Activated CD4-positive, alpha-beta T cell treated with anti-CD3 and anti-CD28 coated beads for 1 hour (primary cell): ENCODE measurements around the gene TOP2B.

ENCODE experiments used
- DNase-seq: peaks from one replicate; pipeline ENCODE4 v3.0.0-alpha.2; 2020

TOP2B gene

GRCh38 chr3:25581823-25582222 is 82.9 kb downstream of the TOP2B start:
- no peak for DNase-seq

- no peak for DNase-seq
Measured at GRCh38 chr3:25581335-25581734, 83.4 kb downstream of the TOP2B start.

- DNase-seq = no peak
Measured at GRCh38 chr3:25580534-25580933, 84.2 kb downstream of the TOP2B start.

DNA sequence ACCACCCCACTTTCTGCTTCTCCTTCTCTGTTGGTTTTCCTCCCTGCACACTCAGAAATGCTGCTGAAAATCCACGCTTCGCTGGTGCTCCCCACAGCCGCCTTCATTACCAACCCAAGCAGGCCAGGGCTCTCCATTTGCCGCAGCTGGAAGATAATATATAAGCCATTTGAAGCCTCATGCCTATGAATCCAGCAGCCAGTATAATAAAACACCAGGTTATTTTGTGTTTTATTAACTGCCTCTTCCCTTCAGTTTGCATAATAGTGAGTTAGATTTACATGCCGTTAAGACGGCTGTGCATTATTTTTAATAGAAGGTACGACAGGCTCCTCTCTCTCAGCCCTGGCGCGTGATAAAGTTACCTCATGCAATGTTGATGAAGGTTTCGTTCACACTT is 86.6 kb downstream of the TOP2B start:
- no peak for DNase-seq

GRCh38 chr3:25576831-25577454 is 87.8 kb downstream of the TOP2B start:
- no peak for DNase-seq

DNA sequence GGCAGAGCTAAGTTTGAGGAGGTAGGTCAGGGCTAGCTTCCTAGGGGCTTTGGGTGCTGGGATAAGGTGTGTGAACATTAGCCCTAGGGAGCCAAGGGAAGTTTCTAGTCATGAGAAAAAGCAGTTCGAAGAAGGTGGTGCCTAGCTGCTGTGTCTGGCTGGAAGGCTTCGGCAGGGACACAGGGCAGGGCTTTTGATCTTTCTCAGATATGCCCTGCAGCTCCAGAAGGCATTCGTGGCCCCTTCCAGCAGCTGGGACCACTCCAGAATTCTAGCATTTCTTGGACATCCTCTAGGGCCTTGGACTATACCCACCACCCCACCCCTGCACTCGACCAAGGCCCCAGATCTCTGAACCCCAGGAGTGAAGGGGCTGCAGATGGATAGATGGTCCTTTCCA is 88.6 kb downstream of the TOP2B start:
- DNase-seq = no peak

- DNase-seq = no peak
Measured at GRCh38 chr3:25575001-25575400, 89.7 kb downstream of the TOP2B start.

DNA sequence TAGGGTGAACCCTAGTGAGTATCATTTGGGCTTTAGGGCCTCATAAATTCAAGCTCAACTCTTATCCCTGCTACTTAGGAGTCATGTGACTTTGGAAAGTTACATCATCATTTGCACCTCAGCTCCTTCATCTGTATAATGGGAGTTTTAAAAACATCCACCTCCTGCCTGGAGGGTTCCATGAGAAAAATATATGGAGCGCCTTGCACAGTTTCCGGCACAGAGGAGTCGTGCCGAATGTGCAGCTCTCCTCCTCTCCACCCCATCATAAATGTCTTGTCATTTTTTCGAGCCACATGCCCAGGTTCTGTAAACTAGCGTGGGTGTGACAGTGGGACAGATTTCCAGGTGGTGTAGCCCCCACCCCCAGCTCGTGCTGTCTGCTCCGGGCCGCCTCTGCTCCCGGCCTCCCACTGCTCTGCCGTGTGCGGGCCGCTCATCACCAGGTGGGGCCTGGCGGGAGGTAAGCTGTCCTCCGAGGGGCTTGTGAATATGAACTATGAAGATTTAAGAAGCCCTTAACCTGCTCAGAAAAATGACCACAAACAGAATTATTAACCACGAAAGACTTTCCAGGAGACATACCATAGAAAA is 90.4 kb downstream of the TOP2B start:
- DNase-seq = no peak

GRCh38 chr3:25573386-25574171 is 91.1 kb downstream of the TOP2B start:
- no peak for DNase-seq

DNA sequence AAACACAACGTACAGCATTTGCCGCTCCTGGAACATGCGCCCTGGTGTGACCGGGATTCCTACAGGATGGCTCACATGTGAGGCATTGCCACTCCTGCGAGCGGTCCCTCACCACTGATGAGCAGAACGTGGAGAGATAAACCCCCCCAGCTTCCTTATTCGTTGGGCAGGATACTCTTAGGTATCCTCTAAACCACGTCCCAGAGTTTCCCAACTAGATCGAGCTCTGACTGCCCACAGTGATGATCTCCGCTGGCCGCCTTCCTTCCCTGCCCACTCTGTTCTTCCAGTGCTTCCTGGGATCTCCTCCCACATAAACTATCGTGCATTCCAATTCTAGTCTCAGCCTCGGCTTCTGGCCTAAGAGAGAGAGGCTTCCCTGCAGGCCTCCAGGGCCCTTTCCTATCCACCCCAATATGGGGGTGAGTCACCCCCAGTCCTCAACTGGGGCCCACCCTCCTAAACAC is 91.8 kb downstream of the TOP2B start:
- DNase-seq = no peak

DNA sequence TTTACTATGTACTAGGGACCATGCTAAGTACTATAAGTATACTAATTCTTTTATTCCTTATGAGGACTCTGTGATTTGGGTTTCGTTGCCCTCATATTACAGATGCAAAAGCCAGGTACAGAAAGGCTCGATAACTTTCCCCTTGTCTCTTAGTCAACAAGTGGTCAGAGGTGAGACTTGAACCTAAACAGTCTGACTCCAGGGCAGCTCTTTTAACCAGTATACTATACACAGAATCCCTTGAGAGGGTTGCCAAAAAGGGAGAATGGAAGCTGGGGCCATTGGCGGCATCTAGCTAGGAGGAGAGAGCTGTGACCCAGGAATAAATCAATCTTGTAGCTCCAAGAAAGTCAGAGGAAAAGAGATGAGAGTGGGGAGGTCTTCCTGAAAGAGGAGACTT is 92.4 kb downstream of the TOP2B start:
- no peak for DNase-seq

- no peak for DNase-seq
Measured at GRCh38 chr3:25571285-25571684, 93.4 kb downstream of the TOP2B start.

- DNase-seq = no peak
Measured at GRCh38 chr3:25568525-25569078, 96.1 kb downstream of the TOP2B start.

DNA sequence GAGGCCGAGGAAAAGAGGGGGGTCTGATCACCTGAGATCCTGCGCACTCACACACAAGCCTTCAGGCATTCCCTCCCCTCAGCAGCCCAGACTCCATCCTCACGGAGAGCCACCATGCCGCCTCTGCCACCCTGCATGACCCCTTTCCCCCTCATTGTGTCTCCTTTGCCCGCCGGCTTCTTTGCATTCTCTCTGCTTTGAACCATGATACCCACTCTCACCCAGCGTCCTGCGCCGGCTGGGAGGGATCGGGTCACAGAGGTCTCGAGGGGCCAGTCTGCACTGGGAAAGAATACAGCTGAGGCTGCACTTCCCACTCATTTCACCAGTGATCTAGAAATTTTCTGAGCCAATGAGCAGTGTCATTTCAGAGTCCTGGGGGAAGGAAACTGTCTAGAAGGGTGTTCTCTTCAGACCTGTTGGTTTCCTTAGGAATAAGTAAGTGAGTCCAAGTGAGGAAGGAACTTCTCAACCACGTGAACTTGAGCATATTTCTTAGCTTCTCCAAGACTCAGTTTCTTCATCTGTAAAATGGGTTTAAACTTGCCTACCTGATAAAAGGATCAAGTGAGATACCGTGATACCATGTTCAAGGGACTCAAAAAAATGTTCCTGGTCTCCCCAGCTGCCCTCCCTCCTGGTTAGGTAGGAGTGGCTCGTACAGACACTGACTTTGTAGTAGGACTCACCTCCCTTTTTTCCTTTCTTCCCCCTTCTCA is 96.7 kb downstream of the TOP2B start:
- no peak for DNase-seq

DNA sequence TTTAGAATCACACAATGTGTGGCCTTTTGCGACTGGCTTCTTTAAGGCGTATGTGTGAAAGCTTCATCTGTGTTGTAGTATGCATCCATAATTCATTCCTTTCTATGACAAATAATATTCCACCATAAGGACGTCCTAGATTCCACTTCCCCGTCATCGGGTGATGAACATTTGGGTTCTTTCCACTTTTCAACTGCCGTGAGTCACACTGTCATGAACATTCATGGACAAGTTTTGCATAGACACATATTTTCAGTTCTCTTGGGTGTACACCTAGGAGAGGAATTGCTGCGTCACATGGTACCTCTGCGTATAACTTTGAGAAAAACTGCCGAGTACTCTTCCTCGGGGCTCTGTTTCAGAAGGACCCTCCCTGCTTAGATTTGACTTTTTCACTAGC is 97.3 kb downstream of the TOP2B start:
- no peak for DNase-seq

GRCh38 chr3:25566358-25566920 is 98.3 kb downstream of the TOP2B start:
- no peak for DNase-seq

DNA sequence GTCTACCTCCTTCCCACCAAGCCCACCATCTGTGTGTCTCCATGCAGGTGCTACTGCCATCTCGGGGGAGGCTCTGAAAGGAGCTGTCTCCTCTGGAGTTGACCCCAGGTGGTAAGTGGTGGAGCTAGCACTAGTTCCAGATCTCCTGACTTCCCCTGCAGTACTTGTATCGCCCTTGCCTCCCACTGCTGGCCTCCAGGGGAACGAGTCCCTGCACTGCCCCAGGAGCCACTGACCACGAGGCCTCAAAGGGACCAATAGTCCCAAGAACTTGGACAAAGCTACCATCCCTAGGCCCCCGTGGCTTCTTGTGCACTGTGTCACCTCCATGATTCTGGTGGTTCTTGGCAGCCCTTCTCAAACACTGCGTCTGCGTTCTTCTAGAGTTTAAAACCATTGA is 98.9 kb downstream of the TOP2B start:
- DNase-seq = no peak

DNA sequence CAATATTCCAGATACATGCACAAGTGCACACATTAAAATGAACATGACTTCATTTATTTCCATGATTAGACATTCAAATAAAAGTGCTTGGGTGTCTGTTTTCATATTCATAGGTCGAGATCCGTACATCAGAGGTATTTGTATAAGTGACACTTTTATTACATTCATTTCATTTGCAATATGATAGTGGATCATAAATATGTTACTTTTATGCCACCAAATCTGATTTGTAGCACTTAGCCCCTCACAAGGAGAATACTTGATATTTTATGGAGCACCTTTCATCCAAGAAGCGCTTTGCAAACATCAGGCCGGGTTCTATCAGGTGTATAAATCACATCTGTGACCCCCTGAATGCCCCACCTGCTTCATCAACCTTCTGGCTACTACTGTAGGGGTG is 100.6 kb downstream of the TOP2B start:
- DNase-seq = no peak

GRCh38 chr3:25563601-25564000 is 101.1 kb downstream of the TOP2B start:
- no peak for DNase-seq

DNA sequence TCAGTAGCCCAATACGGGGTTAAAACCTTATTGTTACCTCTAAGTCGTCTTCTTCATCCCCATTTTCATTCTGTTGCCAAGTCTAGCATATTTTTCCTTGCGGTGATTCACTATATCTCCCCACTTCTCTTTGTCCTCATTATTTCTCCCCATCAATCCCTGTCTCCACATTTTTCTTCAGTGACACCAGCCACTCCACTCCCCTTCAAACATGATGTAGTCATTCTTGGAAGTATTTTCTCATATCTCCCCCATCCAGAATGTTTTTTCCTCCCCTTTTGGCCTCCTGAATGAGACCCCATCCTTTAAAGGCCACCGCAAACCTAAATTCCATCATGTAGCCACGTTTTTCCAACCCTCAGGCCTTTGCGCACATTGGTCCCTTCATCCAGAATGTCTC is 105.9 kb downstream of the TOP2B start:
- no peak for DNase-seq

DNA sequence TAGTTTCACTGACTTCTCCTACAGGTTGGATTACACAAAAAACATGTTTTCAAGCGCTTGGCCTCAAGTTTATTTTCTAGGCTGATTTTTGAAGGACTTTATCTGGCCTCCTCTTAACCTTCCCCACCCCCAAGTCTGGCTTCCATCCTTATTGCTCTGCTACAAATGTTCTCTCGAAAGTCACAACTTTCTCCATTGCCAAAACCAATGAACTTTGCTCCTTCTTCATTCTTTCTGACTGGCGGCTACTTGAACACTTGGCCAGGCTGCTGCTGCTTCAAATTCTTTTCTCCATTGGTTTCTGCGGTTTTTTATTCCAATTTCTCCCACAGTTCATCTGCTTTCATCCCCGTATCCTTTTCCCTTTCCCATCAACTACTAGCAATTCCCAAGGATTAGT is 106.6 kb downstream of the TOP2B start:
- DNase-seq = no peak

DNA sequence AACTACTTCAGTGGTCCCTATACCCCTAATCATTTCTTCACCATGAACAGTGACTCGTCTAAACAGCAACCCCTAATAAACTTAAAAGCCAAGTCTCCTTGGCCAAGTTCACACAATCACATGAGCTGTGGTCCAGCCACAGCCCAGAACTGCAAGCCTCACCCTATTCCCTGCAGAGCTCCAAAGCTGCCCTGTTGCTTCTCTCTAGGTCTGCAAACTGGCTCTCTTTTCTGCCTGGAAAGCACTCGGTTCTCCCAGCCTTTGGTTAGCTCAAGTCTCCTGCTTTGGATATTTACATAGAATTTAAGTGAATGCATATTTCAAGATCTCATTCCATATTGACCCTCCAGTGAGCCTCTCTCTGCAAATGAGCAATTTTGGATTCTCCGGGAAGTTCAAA is 107.0 kb downstream of the TOP2B start:
- no peak for DNase-seq

GRCh38 chr3:25556447-25556846 is 108.3 kb downstream of the TOP2B start:
- no peak for DNase-seq
